Right lobe of liver (tissue), 6 donors: ENCODE results near the gene PAX4. TPM values are rescaled to one million over a fixed set of nuclear protein-coding genes. Genes with fewer than 3 reads are reported as not detected.

ENCODE experiments used
- ATAC-seq, 4 donors: fragments of 200-7000 bp; cut with Tn5 transposase; one replicate each; pipeline ENCODE4 v1.9.1; 2020; ENCODE audit warnings: mild to moderate bottlenecking in 4 of 4, moderate library complexity in 4 of 4
- DNase-seq, 3 donors: peaks; one replicate each; pipeline ENCODE4 v3.0.0-alpha.2; 2020
- H3K27ac ChIP-seq, 3 donors: fragments of 200-600 bp; one replicate each; pipeline ENCODE4 v1.8.0; 2022
- H3K27me3 ChIP-seq, 2 donors: fragments of 200-600 bp; one replicate each; pipeline ENCODE4 v1.8.0; 2022
- H3K36me3 ChIP-seq, 4 donors: fragments of 200-600 bp; sonication (generic) in 1 of 4; one replicate each; pipeline versions ENCODE4 v1.5.1 to v1.8.0; 2017 to 2022; ENCODE audit warnings: control low read depth in 1 of 4
- H3K4me1 ChIP-seq, 4 donors: fragments of 200-600 bp; sonication (generic) in 1 of 4; one replicate each; pipeline versions ENCODE4 v1.5.1 to v1.8.0; 2017 to 2022; ENCODE audit warnings: control low read depth in 1 of 4
- H3K4me3 ChIP-seq, 3 donors: fragments of 200-600 bp; one replicate each; pipeline ENCODE4 v1.8.0; 2022
- H3K9me3 ChIP-seq, 4 donors: fragments of 200-600 bp; sonication (generic) in 1 of 4; one replicate each; pipeline versions ENCODE4 v1.5.1 to v1.8.0; 2017 to 2022; ENCODE audit warnings: control low read depth in 1 of 4
- CTCF ChIP-seq, 4 donors: fragments of 200-600 bp in 3 of 4; fragments of 450-650 bp in 1 of 4; IDR thresholded peaks; one replicate each; pipeline versions ENCODE4 v1.5.1 to v1.8.0; 2016 to 2022; ENCODE audit warnings: antibody characterized with exemption in 4 of 4, mild to moderate bottlenecking in 2 of 4
- POLR2A ChIP-seq: fragments of 450-650 bp; IDR thresholded peaks from one replicate; pipeline ENCODE4 v1.6.1; 2017; ENCODE audit warnings: antibody characterized with exemption, mild to moderate bottlenecking
- WGBS: methylation state at CpG from one replicate; pipeline ENCODE4 v1.1.6; 2018; ENCODE audit warnings: low coverage, low lambda C conversion rate; ENCODE audit not compliant: insufficient coverage; ENCODE audit errors: missing lambda C conversion rate; 5-methylcytosine and 5-hydroxymethylcytosine counted together
- intact Hi-C, 2 donors: fragments of 100-400 bp; cut with DNase I; formaldehyde crosslinking; loops; one replicate each; pipeline versions ENCODE4 v1.11.2 to v1.14.1; 2022
- total RNA-seq, 6 experiments: library from RNA; depleted of rRNA in 2 of 6; stranded (reverse); fragments of >200 nt in 2 of 6; fragmentation: NEBNext Ultra II Directional in 3 of 6; extraction: Animal tissue kit (Norgen Biotek cat#: 25700) in 3 of 6; gene quantifications; one replicate each; pipeline versions ENCODE4 v1.1.0 to v1.2.4, GENCODE V29; 2016 to 2023
- donor health status: DM: no; HTN: yes; CAD: no.
- donor health status: DM: no; HTN: no; CAD: no.
- donor health status: DM: no; HTN: no; CAD: no.
- donor health status: DM: no; HTN: yes; CAD: no.
- donor health status: DM: no; HTN: yes; CAD: no.

The PAX4 gene
- total RNA-seq, 6 experiments from 2014 or later: not detected

DNA sequence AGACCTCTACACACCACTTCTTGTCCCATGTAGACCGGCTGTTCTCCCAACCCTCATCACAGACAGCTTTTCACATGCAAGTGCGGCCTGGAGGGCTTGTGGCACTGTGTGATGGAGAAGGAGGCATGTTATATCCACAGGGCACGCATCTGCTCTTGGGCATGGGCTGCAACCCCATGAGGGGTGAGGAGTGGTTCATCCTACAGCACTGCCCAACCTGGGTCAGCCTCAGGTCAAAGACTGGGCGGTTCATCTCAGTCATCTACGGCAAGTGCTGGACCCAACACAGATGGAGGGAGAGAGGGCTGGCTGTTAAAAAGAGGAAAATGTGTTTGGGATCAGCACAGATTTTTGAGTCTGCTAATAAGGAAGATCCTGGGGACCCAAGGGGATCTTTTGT, 22.2 kb downstream of the PAX4 start:
- H3K27ac ChIP-seq: no peak overlapping the region
- H3K27me3 ChIP-seq: no peaks in the 10 kb centered on the region
- 100% methylated on average over 4 of the region's 5 CpGs for WGBS
- DNase-seq (no peak), ATAC-seq (no peak)
- peaks cover 0 to 14% (median 0%) of the 10 kb centered on the region in 4 donors for H3K4me1 ChIP-seq
- H3K9me3 ChIP-seq: no peaks in the 10 kb centered on the region
- intact Hi-C loops: no loop called here
- TF ChIP-seq CTCF (IDR thresholded peaks at IDR 0.05) (no peak), POLR2A (no peak)
- peaks cover 0 to 11% (median 5%) of the 10 kb centered on the region in 4 donors for H3K36me3 ChIP-seq
- no peak overlapping the region for H3K4me3 ChIP-seq

DNA sequence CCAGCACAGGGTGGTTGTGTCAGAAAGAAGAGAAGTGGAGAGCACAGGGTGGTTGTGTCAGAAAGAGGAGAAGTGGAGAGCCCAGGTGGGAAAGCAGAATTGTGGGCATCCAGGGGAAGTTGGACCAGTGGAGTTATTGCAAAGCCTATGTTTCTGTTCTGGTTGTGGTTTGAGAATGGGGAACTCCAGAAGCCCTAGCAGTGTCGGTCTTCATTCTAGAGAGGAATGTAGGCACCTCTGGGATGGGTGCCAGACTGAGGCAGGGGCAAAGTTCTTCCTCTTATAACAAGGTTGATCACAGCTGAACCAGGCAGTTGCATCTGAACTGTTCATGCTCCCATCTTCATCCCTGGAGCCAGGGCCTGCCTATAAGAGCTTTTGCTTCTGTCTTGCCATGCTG, 23.5 kb downstream of the PAX4 start:
- H3K4me1 ChIP-seq: peaks cover 0 to 16% (median 3%) of the 10 kb centered on the region in 4 donors
- H3K4me3 ChIP-seq: no peak overlapping the region
- H3K9me3 ChIP-seq: no peaks in the 10 kb centered on the region
- no peak overlapping the region for H3K27ac ChIP-seq
- DNase-seq (peak; percentile 82 to 84 (median 84)), ATAC-seq (peak; percentile 86 to 90 (median 90))
- peaks cover 0 to 22% (median 5%) of the 10 kb centered on the region in 4 donors for H3K36me3 ChIP-seq
- intact Hi-C loops: no loop called here
- WGBS: no CpG with 5 or more reads among the region's 1 CpG
- H3K27me3 ChIP-seq: no peaks in the 10 kb centered on the region
- no peak for TF ChIP-seq POLR2A

DNA sequence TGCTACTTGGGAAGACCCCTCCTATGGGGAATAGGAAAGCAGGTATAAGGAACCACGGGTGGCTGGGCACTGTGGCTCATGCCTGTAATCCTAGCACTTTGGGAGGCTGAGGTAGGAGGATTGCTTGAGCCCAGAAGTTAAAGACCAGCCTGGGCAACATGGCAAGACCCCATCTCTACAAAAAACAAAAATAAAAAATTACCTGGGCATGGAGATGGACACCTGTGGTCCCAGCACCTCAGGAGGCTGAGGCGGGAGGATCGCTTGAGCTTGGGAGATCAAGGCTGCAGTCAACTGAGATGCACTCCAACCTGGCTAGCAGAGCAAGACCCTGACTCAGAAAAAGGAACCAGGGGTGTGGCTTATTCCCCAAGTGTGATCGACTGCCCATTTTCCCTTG, 25.4 kb downstream of the PAX4 start:
- WGBS: 71% methylated on average over 3 of the region's 4 CpGs

GRCh38 chr7:127591591-127591990, 26.4 kb downstream of the PAX4 start:
- no peak overlapping the region for H3K4me3 ChIP-seq
- no peak overlapping the region for H3K27ac ChIP-seq
- H3K4me1 ChIP-seq: peaks cover 0 to 21% (median 7%) of the 10 kb centered on the region in 4 donors
- H3K9me3 ChIP-seq: no peaks in the 10 kb centered on the region
- H3K36me3 ChIP-seq: peaks cover 0 to 22% (median 5%) of the 10 kb centered on the region in 4 donors
- no peak for ATAC-seq
- DNase-seq: no peak
- H3K27me3 ChIP-seq: no peaks in the 10 kb centered on the region
- intact Hi-C loops: no loop called here
- 77% methylated on average over 4 of the region's 6 CpGs for WGBS
- TF ChIP-seq CTCF (IDR thresholded peaks at IDR 0.05): no peak
- TF ChIP-seq POLR2A: no peak

More for the DNA sequence above, 25.4 kb downstream of the PAX4 start:
- Histone ChIP-seq H3K4me1 (peaks cover 0 to 21% (median 7%) of the 10 kb centered on the region in 4 donors), H3K27me3 (no peaks in the 10 kb centered on the region), H3K27ac (no peak overlapping the region), H3K4me3 (no peak overlapping the region), H3K9me3 (no peaks in the 10 kb centered on the region), H3K36me3 (peaks cover 0 to 22% (median 5%) of the 10 kb centered on the region in 4 donors)
- intact Hi-C loops: no loop called here
- no peak for ATAC-seq
- TF ChIP-seq CTCF (IDR thresholded peaks at IDR 0.05) (no peak), POLR2A (no peak)
- DNase-seq: no peak

DNA sequence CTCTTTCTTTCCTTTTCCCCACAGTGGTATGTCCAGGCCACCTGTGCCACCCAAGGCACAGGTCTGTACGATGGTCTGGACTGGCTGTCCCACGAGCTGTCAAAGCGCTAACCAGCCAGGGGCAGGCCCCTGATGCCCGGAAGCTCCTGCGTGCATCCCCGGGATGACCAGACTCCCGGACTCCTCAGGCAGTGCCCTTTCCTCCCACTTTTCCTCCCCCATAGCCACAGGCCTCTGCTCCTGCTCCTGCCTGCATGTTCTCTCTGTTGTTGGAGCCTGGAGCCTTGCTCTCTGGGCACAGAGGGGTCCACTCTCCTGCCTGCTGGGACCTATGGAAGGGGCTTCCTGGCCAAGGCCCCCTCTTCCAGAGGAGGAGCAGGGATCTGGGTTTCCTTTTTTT, 26.8 kb downstream of the PAX4 start:
- Histone ChIP-seq H3K36me3 (peaks cover 0 to 22% (median 5%) of the 10 kb centered on the region in 4 donors), H3K9me3 (no peaks in the 10 kb centered on the region), H3K4me3 (no peak overlapping the region), H3K27ac (no peak overlapping the region), H3K4me1 (peaks cover 0 to 21% (median 7%) of the 10 kb centered on the region in 4 donors), H3K27me3 (no peaks in the 10 kb centered on the region)
- WGBS: 80% methylated on average over 1 of the region's 7 CpGs
- TF ChIP-seq CTCF (IDR thresholded peaks at IDR 0.05) (no peak), POLR2A (no peak)
- ATAC-seq: no peak
- intact Hi-C loops: no loop called here
- DNase-seq: no peak
